HepG2 (cell line): Measurements from ENCODE around the gene TTC28. TPM values are rescaled to one million over a fixed set of nuclear protein-coding genes. Genes with fewer than 3 reads are reported as not detected.

Experiments used
- ATAC-seq: fragments of 200-7000 bp; cut with Tn5 transposase; 3 replicates; pipeline ENCODE4 v1.9.1; 2020; ENCODE audit warnings: mild to moderate bottlenecking, moderate library complexity
- BruUV-seq: library from RNA; stranded (reverse); fragments of 400-500 nt; replicated peaks from 2 replicates; lab custom pipeline; 2021; lab: Mats Ljungman, UMichigan
- CTCF ChIA-PET: fragments of 300-600 bp; formaldehyde crosslinking; extraction: SDS; loops from one replicate; lab custom pipeline; 2021; ENCODE audit warnings: low total read pairs, inconsistent platforms, low intra/inter-chr PET ratio; lab: Yijun Ruan, JAX
- POLR2A ChIA-PET: fragments of 350-600 bp; sonication (Branson Sonifier 250); formaldehyde crosslinking; loops from one replicate; lab custom pipeline; 2020; ENCODE audit warnings: antibody characterized with exemption, inconsistent platforms; lab: Yijun Ruan, JAX
- DNase-seq: peaks from one replicate; pipeline ENCODE4 v3.0.0-alpha.2; 2015; ENCODE audit warnings: low spot score
- FAIRE-seq: peaks from 3 replicates; lab custom pipeline; 2011; peaks lifted over from hg19 to GRCh38; lab: Jason Lieb, UNC
- H2AFZ ChIP-seq: one replicate; pipeline ENCODE4 v1.6.1; 2011; ENCODE audit warnings: low read length, inconsistent platforms
- H3K27ac ChIP-seq: fragments of 300-600 bp; 3 replicates; pipeline ENCODE4 v1.8.0; 2011; ENCODE audit warnings: mixed run types, mild to moderate bottlenecking, mixed read lengths, low read length, inconsistent platforms; ENCODE audit not compliant: insufficient read depth; ENCODE audit errors: extremely low read length
- H3K27me3 ChIP-seq, 2 experiments: fragments of 200-600 bp in 1 of 2; 2 replicates in 1 of 2; 3 replicates in 1 of 2; pipeline versions ENCODE4 v1.6.0 to v1.8.0; 2011; ENCODE audit warnings: low read length in 2 of 2, mild to moderate bottlenecking in 2 of 2, moderate library complexity in 2 of 2, inconsistent platforms in 1 of 2; ENCODE audit not compliant: insufficient read depth in 2 of 2, control insufficient read depth in 1 of 2
- H3K36me3 ChIP-seq, 2 experiments: fragments of 200-600 bp in 1 of 2; replicated peaks in 1 of 2; 2 replicates in 1 of 2; 3 replicates in 1 of 2; pipeline versions ENCODE4 v1.5.1 to v1.8.0; 2011; ENCODE audit warnings: low read length in 2 of 2, inconsistent platforms in 1 of 2; ENCODE audit not compliant: insufficient read depth in 2 of 2, control insufficient read depth in 1 of 2
- H3K4me1 ChIP-seq: 2 replicates; pipeline ENCODE4 v1.5.1; 2012; ENCODE audit warnings: low read length, inconsistent platforms; ENCODE audit not compliant: insufficient read depth
- H3K4me2 ChIP-seq: 2 replicates; pipeline ENCODE4 v1.6.0; 2011; ENCODE audit warnings: low read depth, low read length, inconsistent platforms
- H3K4me3 ChIP-seq, 3 experiments: fragments of 200-600 bp in 1 of 3; sonication (generic), shearing (Covaris generic) in 1 of 3; replicated peaks in 1 of 3; 2 replicates each; pipeline ENCODE4 v1.5.1; 2011 to 2016; ENCODE audit warnings: low read length in 3 of 3, inconsistent platforms in 2 of 3, low read depth in 2 of 3, mild to moderate bottlenecking in 2 of 3, control low read depth in 1 of 3, mixed read lengths in 1 of 3; ENCODE audit not compliant: insufficient read depth in 1 of 3
- H3K79me2 ChIP-seq: one replicate; pipeline ENCODE4 v1.6.1; 2011; ENCODE audit warnings: low read length, inconsistent platforms; ENCODE audit not compliant: insufficient read depth
- H3K9ac ChIP-seq: 2 replicates; pipeline ENCODE4 v1.6.0; 2011; ENCODE audit warnings: mild to moderate bottlenecking, low read depth, low read length, inconsistent platforms; ENCODE audit not compliant: insufficient read depth
- H3K9me3 ChIP-seq: 2 replicates; pipeline ENCODE4 v1.5.1; 2012; ENCODE audit warnings: mild to moderate bottlenecking, low read length
- H4K20me1 ChIP-seq: 2 replicates; pipeline ENCODE4 v1.6.0; 2011; ENCODE audit warnings: inconsistent platforms, mild to moderate bottlenecking, low read length, moderate library complexity; ENCODE audit not compliant: insufficient read depth
- ELF4 ChIP-seq: sonication (generic); formaldehyde crosslinking; IDR thresholded peaks from 2 replicates; pipeline ENCODE4 v1.5.0; 2020; ENCODE audit warnings: missing genetic modification reagents, mild to moderate bottlenecking, moderate library complexity, borderline replicate concordance
- ISL2 ChIP-seq: sonication (generic); formaldehyde crosslinking; IDR thresholded peaks from 2 replicates; pipeline ENCODE4 v1.5.0; 2020; ENCODE audit warnings: missing genetic modification reagents
- JDP2 ChIP-seq: sonication (generic); formaldehyde crosslinking; IDR thresholded peaks from 2 replicates; pipeline ENCODE4 v1.8.1; 2022; ENCODE audit warnings: missing genetic modification reagents, borderline replicate concordance
- RBFOX2 ChIP-seq: fragments of 200-400 bp; formaldehyde crosslinking; IDR thresholded peaks from 2 replicates; pipeline ENCODE4 v1.6.1; 2017; ENCODE audit warnings: low read depth, mild to moderate bottlenecking, low read length
- SKI ChIP-seq: fragments of 450-650 bp; IDR thresholded peaks from one replicate; pipeline ENCODE4 v1.6.1; 2018; ENCODE audit warnings: mild to moderate bottlenecking; ENCODE audit not compliant: partially characterized antibody
- ZIK1 ChIP-seq: sonication (generic); formaldehyde crosslinking; IDR thresholded peaks from 2 replicates; pipeline ENCODE4 v1.5.0; 2020; ENCODE audit warnings: mild to moderate bottlenecking, low read depth, missing genetic modification reagents, borderline replicate concordance
- ZNF121 ChIP-seq: sonication (generic); formaldehyde crosslinking; IDR thresholded peaks from 2 replicates; pipeline ENCODE4 v1.5.0; 2020; ENCODE audit warnings: mild to moderate bottlenecking, missing genetic modification reagents
- ZNF3 ChIP-seq: IDR thresholded peaks from 2 replicates; pipeline ENCODE4 v1.7.0; 2017; ENCODE audit warnings: inconsistent platforms
- ZNF468 ChIP-seq: sonication (generic); formaldehyde crosslinking; IDR thresholded peaks from 2 replicates; pipeline ENCODE4 v1.8.0; 2022; ENCODE audit warnings: mild to moderate bottlenecking, moderate library complexity, missing genetic modification reagents
- ZNF570 ChIP-seq: sonication (generic); formaldehyde crosslinking; IDR thresholded peaks from 2 replicates; pipeline ENCODE4 v1.4.0; 2020; ENCODE audit warnings: mild to moderate bottlenecking, missing genetic modification reagents, borderline replicate concordance
- ZNF768 ChIP-seq: sonication (generic); formaldehyde crosslinking; IDR thresholded peaks from 2 replicates; pipeline ENCODE4 v1.4.0; 2020; ENCODE audit warnings: missing genetic modification reagents
- ZNF83 ChIP-seq: sonication (generic); formaldehyde crosslinking; IDR thresholded peaks from 2 replicates; pipeline ENCODE4 v1.4.0; 2020; ENCODE audit warnings: missing genetic modification reagents, mild to moderate bottlenecking, borderline replicate concordance
- WGBS: methylation state at CpG from one replicate; pipeline ENCODE4 v1.1.6; 2017; ENCODE audit warnings: low lambda C conversion rate; 5-methylcytosine and 5-hydroxymethylcytosine counted together
- in situ Hi-C: cut with HindIII; loops from 2 replicates; pipeline ENCODE4 v1.10.0; 2017; ENCODE audit warnings: low pct_unique_long_range_greater_than_20kb; ENCODE audit not compliant: extremely low pct_ligation_motif_present
- intact Hi-C: fragments of 100-400 bp; cut with micrococcal nuclease; formaldehyde crosslinking; loops from one replicate; pipeline ENCODE4 v1.10.0; 2022; ENCODE audit not compliant: unreplicated experiment
- polyA plus RNA-seq, 8 experiments: library from polyadenylated mRNA; depleted of rRNA in 3 of 8; stranded (reverse) in 7 of 8; unstranded in 1 of 8; fragments of >200 nt; fragmentation: Illumina TruSeq in 4 of 8; extraction: Trizol in 4 of 8; gene quantifications; 2 replicates each; pipeline versions ENCODE4 v1.2.1 to v1.2.3, GENCODE V29; 2011 to 2016; ENCODE audit warnings: low read depth in 4 of 8, missing spikeins in 1 of 8, mixed read lengths in 1 of 8; ENCODE audit not compliant: insufficient read depth in 1 of 8
- total RNA-seq, 5 experiments: library from RNA; depleted of rRNA; stranded (reverse); fragments of >200 nt; fragmentation: Illumina TruSeq; extraction: Trizol; gene quantifications; 2 replicates each; pipeline ENCODE4 v1.2.3, GENCODE V29; 2016; ENCODE audit warnings: low read depth in 1 of 5
- TF ChIP-seq, protein P1 (sequence below): IDR thresholded peaks from 2 replicates; pipeline ENCODE4 v1.6.1; 2016
- TF ChIP-seq, protein P2 (sequence below): sonication (generic); formaldehyde crosslinking; IDR thresholded peaks from 2 replicates; pipeline ENCODE4 v1.4.0; 2020; ENCODE audit warnings: mild to moderate bottlenecking, missing genetic modification reagents
- TF ChIP-seq, protein P3 (sequence below): IDR thresholded peaks from 2 replicates; pipeline ENCODE4 v1.4.0; 2020; ENCODE audit warnings: mild to moderate bottlenecking, missing genetic modification reagents
- TF ChIP-seq, protein P4 (sequence below): sonication (generic); formaldehyde crosslinking; IDR thresholded peaks from 2 replicates; pipeline ENCODE4 v1.8.1; 2023; ENCODE audit warnings: mild to moderate bottlenecking, missing genetic modification reagents

TTC28 gene
- total and polyA plus RNA-seq, 2 of the 13 experiments (the other 11 are each of a cell fraction or from before 2014, with no cell fraction given), result 4.2 to 13.1 TPM

DNA sequence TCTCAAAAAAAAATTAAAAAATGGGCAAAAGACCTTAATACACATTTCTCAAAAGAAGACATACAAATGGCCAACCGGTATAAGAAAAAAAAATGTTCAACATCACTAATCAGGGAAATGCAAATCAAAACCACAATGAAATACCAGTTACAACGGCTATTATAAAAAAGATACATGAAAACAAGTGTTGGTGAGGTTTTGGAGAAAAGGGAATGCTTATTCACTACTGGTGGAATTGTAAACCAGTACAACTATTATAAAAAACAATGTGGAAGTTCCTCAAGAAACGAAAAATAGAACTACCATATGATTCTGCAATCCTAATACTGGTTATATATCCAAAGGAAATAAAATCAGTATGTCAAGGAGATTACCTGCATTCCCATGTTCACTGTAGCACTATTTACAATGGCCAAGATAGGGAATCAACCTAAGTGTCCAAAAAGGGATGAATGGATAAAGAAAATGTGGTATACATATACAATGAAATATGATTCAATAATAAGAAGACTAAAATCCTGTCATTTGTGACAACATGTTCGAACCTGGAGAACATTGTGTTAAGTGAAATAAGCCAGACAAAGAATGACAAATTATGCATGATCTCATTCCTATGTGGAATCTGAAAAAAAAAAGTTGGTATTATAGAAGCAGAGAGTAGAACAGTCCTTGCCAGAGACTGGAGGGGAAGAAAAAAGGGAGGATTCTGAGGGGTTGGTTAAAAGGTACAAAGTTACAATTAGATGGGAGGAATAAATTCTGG, 503.7 kb downstream of the TTC28 start:
- no peaks in the 10 kb centered on the region for H3K9me3 ChIP-seq
- no peaks in the 10 kb centered on the region for H3K36me3 ChIP-seq
- no peak for DNase-seq
- H3K27me3 ChIP-seq, result no peaks in the 10 kb centered on the region
- WGBS, result 91% methylated on average over 4 of the region's 4 CpGs
- H3K4me2 ChIP-seq, result no peak overlapping the region
- H2AFZ ChIP-seq, result no peak overlapping the region
- H4K20me1 ChIP-seq, result no peaks in the 10 kb centered on the region
- H3K27ac ChIP-seq, result no peak overlapping the region
- FAIRE-seq, result no peak
- no peak overlapping the region for H3K4me3 ChIP-seq
- no peak for ATAC-seq
- ChIA-PET CTCF (no interaction called here), POLR2A (no interaction called here)
- H3K4me1 ChIP-seq, result no peaks in the 10 kb centered on the region
- intact Hi-C loops (no loop called here), in situ Hi-C loops (no loop called here)
- BruUV-seq, result no TSS peak
- no peaks in the 10 kb centered on the region for H3K79me2 ChIP-seq
- no peak overlapping the region for H3K9ac ChIP-seq
- TF ChIP-seq ZNF768 (no peak), RBFOX2 (no peak), ELF4 (CRISPR knock-in tag) (no peak), SKI (no peak), ISL2 (no peak), ZNF570 (CRISPR knock-in tag) (no peak), ZIK1 (CRISPR knock-in tag) (no peak), ZNF468 (CRISPR knock-in tag) (no peak), ZNF83 (no peak), JDP2 (CRISPR knock-in tag) (no peak), ZNF3 (CRISPR knock-in tag) (no peak), ZNF121 (no peak)
- TF ChIP-seq, protein P1, sequence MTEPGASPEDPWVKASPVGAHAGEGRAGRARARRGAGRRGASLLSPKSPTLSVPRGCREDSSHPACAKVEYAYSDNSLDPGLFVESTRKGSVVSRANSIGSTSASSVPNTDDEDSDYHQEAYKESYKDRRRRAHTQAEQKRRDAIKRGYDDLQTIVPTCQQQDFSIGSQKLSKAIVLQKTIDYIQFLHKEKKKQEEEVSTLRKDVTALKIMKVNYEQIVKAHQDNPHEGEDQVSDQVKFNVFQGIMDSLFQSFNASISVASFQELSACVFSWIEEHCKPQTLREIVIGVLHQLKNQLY (CRISPR knock-in tag), result no peak
- TF ChIP-seq, protein P2, sequence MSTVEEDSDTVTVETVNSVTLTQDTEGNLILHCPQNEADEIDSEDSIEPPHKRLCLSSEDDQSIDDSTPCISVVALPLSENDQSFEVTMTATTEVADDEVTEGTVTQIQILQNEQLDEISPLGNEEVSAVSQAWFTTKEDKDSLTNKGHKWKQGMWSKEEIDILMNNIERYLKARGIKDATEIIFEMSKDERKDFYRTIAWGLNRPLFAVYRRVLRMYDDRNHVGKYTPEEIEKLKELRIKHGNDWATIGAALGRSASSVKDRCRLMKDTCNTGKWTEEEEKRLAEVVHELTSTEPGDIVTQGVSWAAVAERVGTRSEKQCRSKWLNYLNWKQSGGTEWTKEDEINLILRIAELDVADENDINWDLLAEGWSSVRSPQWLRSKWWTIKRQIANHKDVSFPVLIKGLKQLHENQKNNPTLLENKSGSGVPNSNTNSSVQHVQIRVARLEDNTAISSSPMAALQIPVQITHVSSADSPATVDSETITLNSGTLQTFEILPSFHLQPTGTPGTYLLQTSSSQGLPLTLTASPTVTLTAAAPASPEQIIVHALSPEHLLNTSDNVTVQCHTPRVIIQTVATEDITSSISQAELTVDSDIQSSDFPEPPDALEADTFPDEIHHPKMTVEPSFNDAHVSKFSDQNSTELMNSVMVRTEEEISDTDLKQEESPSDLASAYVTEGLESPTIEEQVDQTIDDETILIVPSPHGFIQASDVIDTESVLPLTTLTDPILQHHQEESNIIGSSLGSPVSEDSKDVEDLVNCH (CRISPR knock-in tag), result no peak
- TF ChIP-seq, protein P3, sequence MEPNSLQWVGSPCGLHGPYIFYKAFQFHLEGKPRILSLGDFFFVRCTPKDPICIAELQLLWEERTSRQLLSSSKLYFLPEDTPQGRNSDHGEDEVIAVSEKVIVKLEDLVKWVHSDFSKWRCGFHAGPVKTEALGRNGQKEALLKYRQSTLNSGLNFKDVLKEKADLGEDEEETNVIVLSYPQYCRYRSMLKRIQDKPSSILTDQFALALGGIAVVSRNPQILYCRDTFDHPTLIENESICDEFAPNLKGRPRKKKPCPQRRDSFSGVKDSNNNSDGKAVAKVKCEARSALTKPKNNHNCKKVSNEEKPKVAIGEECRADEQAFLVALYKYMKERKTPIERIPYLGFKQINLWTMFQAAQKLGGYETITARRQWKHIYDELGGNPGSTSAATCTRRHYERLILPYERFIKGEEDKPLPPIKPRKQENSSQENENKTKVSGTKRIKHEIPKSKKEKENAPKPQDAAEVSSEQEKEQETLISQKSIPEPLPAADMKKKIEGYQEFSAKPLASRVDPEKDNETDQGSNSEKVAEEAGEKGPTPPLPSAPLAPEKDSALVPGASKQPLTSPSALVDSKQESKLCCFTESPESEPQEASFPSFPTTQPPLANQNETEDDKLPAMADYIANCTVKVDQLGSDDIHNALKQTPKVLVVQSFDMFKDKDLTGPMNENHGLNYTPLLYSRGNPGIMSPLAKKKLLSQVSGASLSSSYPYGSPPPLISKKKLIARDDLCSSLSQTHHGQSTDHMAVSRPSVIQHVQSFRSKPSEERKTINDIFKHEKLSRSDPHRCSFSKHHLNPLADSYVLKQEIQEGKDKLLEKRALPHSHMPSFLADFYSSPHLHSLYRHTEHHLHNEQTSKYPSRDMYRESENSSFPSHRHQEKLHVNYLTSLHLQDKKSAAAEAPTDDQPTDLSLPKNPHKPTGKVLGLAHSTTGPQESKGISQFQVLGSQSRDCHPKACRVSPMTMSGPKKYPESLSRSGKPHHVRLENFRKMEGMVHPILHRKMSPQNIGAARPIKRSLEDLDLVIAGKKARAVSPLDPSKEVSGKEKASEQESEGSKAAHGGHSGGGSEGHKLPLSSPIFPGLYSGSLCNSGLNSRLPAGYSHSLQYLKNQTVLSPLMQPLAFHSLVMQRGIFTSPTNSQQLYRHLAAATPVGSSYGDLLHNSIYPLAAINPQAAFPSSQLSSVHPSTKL, result no peak
- TF ChIP-seq, protein P4, sequence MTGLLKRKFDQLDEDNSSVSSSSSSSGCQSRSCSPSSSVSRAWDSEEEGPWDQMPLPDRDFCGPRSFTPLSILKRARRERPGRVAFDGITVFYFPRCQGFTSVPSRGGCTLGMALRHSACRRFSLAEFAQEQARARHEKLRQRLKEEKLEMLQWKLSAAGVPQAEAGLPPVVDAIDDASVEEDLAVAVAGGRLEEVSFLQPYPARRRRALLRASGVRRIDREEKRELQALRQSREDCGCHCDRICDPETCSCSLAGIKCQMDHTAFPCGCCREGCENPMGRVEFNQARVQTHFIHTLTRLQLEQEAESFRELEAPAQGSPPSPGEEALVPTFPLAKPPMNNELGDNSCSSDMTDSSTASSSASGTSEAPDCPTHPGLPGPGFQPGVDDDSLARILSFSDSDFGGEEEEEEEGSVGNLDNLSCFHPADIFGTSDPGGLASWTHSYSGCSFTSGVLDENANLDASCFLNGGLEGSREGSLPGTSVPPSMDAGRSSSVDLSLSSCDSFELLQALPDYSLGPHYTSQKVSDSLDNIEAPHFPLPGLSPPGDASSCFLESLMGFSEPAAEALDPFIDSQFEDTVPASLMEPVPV (CRISPR knock-in tag), result no peak
